ENCODE data around the gene C17orf78. TPM values are rescaled to one million over a fixed set of nuclear protein-coding genes. Genes with fewer than 3 reads are reported as not detected.

C17orf78 gene
- total and polyA plus RNA-seq, 2 of the 13 experiments (the other 11 are each of a cell fraction or from before 2014, with no cell fraction given): not detected

DNA sequence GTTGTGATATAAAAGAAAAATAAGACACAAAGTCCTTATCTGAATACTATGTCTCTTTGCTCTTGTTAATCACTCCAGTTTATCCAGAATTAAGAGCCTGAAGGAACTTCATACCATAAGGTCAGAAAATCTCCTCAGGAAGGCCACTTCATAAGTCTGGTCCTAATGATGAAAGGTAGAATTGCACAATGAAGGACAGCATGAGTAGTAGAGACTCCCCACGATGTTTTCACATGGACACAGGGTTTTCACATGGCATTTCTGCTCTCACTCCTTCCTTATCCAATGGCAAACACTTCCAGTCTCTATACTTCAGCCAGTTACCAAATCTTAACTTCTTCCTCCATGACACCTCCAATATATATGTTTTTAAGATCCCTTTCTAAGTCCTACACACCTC is 10.2 kb upstream of the C17orf78 start:
- Histone ChIP-seq H3K4me3 (replicated peaks in 1 of 3; ENCODE audit: insufficient read depth in 1 of 3, low read depth in 2 of 3, low read length in 3 of 3) (no peak overlapping the region), H3K79me2 (ENCODE audit: insufficient read depth, low read length) (no peaks in the 10 kb centered on the region), H3K27me3 (ENCODE audit: control insufficient read depth in 1 of 2, insufficient read depth in 2 of 2, low read length in 2 of 2) (no peaks in the 10 kb centered on the region; a peak in 1 of 5 replicates), H3K36me3 (replicated peaks in 1 of 2; ENCODE audit: control insufficient read depth in 1 of 2, insufficient read depth in 2 of 2, low read length in 2 of 2) (no peaks in the 10 kb centered on the region), H3K9ac (ENCODE audit: insufficient read depth, low read depth, low read length) (no peak overlapping the region), H4K20me1 (ENCODE audit: insufficient read depth, low read length) (no peaks in the 10 kb centered on the region), H3K4me1 (ENCODE audit: insufficient read depth, low read length) (peaks cover 4% of the 10 kb centered on the region; the same call in 1 of the 2 replicates), H3K9me3 (ENCODE audit: low read length) (no peaks in the 10 kb centered on the region), H3K4me2 (ENCODE audit: low read depth, low read length) (no peak overlapping the region), H2AFZ (ENCODE audit: low read length) (no peak overlapping the region), H3K27ac (ENCODE audit: extremely low read length, insufficient read depth, low read length) (no peak overlapping the region)
- TF ChIP-seq CEBPB (IDR thresholded peaks at IDR 0.05; ENCODE audit: borderline replicate concordance, low read depth, low read length) (peak; percentile 70), IRF2 (CRISPR knock-in tag; IDR thresholded peaks at IDR 0.05) (no peak), CEBPG (CRISPR knock-in tag; IDR thresholded peaks at IDR 0.05) (peak; percentile 39)
- no TSS peak for BruUV-seq (replicated peaks)
- ChIA-PET CTCF (ENCODE audit: low intra/inter-chr PET ratio, low total read pairs) (no interaction called here), POLR2A (no interaction called here)
- ATAC-seq (no peak), FAIRE-seq (no peak), DNase-seq (ENCODE audit: low spot score) (no peak)
- in situ Hi-C loops (cut with HindIII; ENCODE audit: extremely low pct_ligation_motif_present, low pct_unique_long_range_greater_than_20kb): no loop called here
- 9% methylated on average over 1 of the region's 1 CpG for WGBS (ENCODE audit: low lambda C conversion rate)
- intact Hi-C loops (cut with micrococcal nuclease; ENCODE audit: unreplicated experiment): no loop called here

DNA sequence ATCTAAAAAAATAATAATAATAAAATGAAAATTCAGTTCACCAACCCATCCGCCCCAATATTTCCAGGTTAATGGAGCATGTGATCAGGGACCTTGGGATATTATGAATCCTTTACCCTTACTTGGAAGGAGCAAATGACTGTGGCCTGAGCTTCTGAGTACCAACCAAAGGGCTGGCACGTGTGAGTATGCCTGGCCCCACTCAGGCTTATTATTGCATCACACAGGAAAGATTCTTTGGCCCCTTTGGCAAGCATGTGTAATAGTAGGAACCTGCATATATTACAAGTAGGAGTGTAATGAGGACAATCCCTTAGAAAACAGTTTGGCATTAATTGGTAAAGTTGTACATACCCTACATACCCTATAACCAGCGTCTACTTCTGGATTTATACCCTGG is 7.2 kb upstream of the C17orf78 start:
- no peaks in the 10 kb centered on the region for H3K9me3 ChIP-seq (ENCODE audit: low read length)
- TF ChIP-seq CEBPB (IDR thresholded peaks at IDR 0.05; ENCODE audit: borderline replicate concordance, low read depth, low read length): peak; percentile 82; the same call in 1 of the 2 replicates
- peak; percentile 58; the same call in 1 of the 2 replicates for TF ChIP-seq CEBPG (CRISPR knock-in tag; IDR thresholded peaks at IDR 0.05)
- TF ChIP-seq, protein P1, sequence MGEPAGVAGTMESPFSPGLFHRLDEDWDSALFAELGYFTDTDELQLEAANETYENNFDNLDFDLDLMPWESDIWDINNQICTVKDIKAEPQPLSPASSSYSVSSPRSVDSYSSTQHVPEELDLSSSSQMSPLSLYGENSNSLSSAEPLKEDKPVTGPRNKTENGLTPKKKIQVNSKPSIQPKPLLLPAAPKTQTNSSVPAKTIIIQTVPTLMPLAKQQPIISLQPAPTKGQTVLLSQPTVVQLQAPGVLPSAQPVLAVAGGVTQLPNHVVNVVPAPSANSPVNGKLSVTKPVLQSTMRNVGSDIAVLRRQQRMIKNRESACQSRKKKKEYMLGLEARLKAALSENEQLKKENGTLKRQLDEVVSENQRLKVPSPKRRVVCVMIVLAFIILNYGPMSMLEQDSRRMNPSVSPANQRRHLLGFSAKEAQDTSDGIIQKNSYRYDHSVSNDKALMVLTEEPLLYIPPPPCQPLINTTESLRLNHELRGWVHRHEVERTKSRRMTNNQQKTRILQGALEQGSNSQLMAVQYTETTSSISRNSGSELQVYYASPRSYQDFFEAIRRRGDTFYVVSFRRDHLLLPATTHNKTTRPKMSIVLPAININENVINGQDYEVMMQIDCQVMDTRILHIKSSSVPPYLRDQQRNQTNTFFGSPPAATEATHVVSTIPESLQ (CRISPR knock-in tag; conservative IDR thresholded peaks at IDR 0.05): no peak
- no peak for TF ChIP-seq ZNF350 (CRISPR knock-in tag; IDR thresholded peaks at IDR 0.05; ENCODE audit: borderline replicate concordance, low read depth)
- TF ChIP-seq, protein P2, sequence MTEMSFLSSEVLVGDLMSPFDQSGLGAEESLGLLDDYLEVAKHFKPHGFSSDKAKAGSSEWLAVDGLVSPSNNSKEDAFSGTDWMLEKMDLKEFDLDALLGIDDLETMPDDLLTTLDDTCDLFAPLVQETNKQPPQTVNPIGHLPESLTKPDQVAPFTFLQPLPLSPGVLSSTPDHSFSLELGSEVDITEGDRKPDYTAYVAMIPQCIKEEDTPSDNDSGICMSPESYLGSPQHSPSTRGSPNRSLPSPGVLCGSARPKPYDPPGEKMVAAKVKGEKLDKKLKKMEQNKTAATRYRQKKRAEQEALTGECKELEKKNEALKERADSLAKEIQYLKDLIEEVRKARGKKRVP (CRISPR knock-in tag; IDR thresholded peaks at IDR 0.05): peak in 1 of 2 experiments; percentile 35; a peak in 1 of 4 replicates
- H3K79me2 ChIP-seq (ENCODE audit: insufficient read depth, low read length): no peaks in the 10 kb centered on the region
- H3K27me3 ChIP-seq (ENCODE audit: control insufficient read depth in 1 of 2, insufficient read depth in 2 of 2, low read length in 2 of 2): no peaks in the 10 kb centered on the region; a peak in 1 of 5 replicates
- ChIA-PET POLR2A (no interaction called here), CTCF (ENCODE audit: low intra/inter-chr PET ratio, low total read pairs) (no interaction called here)
- no peak overlapping the region for H3K9ac ChIP-seq (ENCODE audit: insufficient read depth, low read depth, low read length)
- no peak for FAIRE-seq
- H2AFZ ChIP-seq (ENCODE audit: low read length): no peak overlapping the region
- no peak overlapping the region for H3K4me2 ChIP-seq (ENCODE audit: low read depth, low read length)
- ATAC-seq: no peak
- BruUV-seq (replicated peaks): no TSS peak
- 88% methylated on average over 3 of the region's 3 CpGs for WGBS (ENCODE audit: low lambda C conversion rate)
- H3K27ac ChIP-seq (ENCODE audit: extremely low read length, insufficient read depth, low read length): no peak overlapping the region
- intact Hi-C loops (cut with micrococcal nuclease; ENCODE audit: unreplicated experiment) (no loop called here), in situ Hi-C loops (cut with HindIII; ENCODE audit: extremely low pct_ligation_motif_present, low pct_unique_long_range_greater_than_20kb) (no loop called here)
- H3K4me3 ChIP-seq (replicated peaks in 1 of 3; ENCODE audit: insufficient read depth in 1 of 3, low read depth in 2 of 3, low read length in 3 of 3): no peak overlapping the region
- DNase-seq (ENCODE audit: low spot score): no peak
- peaks cover 5% of the 10 kb centered on the region for H3K4me1 ChIP-seq (ENCODE audit: insufficient read depth, low read length)
- H3K36me3 ChIP-seq (replicated peaks in 1 of 2; ENCODE audit: control insufficient read depth in 1 of 2, insufficient read depth in 2 of 2, low read length in 2 of 2): no peaks in the 10 kb centered on the region
- no peaks in the 10 kb centered on the region for H4K20me1 ChIP-seq (ENCODE audit: insufficient read depth, low read length)
